Epithelial cell of prostate (primary cell): ENCODE results near the gene SRPRB.

Source experiments
- DNase-seq: peaks from one replicate; pipeline ENCODE4 v3.0.0-alpha.2; 2011; ENCODE audit warnings: low read depth, low spot score
- H3K27ac ChIP-seq: fragments of 450-650 bp; 2 replicates; pipeline ENCODE4 v1.5.1; 2017; ENCODE audit warnings: mild to moderate bottlenecking

The SRPRB gene

GRCh38 chr3:133838296-133838789 lies 32.7 kb downstream of the SRPRB start:
- DNase-seq = no peak
- no peak overlapping the region for H3K27ac ChIP-seq

DNA sequence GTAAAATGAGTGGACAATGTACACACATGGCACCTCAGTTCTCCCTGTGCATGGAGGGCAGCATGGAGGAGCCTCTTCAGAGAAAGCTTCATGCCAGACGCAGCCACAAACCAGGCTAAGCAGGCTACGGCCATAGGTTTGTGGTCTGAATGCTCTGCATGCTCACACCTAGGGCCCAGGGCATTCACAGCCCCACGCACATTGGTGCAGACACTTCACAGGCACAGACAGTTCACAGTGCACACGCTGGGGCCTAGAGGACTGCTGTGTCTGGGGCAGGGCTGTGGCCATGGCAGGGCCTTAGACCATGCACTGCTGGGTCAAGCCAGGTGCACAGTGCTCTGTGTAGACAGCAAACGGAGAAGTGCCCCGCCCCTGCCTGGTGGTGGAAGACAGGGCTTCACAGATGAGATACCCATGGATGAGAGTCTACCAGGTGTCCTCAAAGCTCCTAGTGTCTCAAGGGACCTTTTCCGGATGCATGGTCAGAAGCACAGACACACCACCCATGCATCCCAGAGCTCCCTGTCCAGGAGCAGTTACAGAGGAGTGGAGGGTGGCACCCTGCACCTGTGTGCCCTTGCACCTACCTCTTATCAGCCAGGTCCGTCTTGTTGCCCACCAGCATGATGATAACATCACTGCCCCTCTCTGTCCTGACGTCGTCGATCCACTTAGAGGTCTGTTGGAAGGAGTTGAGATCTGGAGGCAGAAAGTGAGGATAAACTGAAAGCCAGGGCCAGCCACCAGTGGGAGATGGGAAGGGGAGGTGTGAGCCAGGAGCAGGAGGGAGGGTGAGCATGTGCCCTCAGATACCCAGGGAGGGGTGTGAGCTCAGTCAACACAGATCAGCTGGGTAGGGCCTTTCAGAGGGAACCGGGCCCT lies 33.5 kb downstream of the SRPRB start:
- H3K27ac ChIP-seq = no peak overlapping the region
- no peak for DNase-seq

GRCh38 chr3:133840055-133840737 lies 34.6 kb downstream of the SRPRB start:
- no peak for DNase-seq
- no peak overlapping the region for H3K27ac ChIP-seq

DNA sequence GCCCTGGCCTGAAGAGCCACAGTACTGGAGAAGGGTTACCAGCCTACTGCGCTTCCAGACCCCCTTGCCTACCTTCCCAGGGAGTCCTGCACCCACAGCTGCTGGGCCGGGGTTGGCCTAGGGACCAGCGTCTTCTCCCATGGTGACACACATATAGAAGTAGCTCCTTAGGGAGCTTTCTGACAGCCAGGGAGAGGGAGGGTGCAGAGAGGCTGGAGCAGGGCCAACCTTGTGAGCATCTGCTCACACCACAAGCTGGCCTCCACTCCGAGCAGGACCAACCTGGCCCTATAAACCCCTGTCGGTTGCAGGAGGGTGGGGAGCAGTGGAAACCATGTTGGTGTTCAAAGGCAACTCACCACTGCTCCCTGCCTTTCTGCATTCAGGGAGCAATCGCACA lies 35.2 kb downstream of the SRPRB start:
- no peak overlapping the region for H3K27ac ChIP-seq
- DNase-seq = no peak

GRCh38 chr3:133841196-133841595 lies 35.6 kb downstream of the SRPRB start:
- no peak overlapping the region for H3K27ac ChIP-seq
- DNase-seq = no peak

DNA sequence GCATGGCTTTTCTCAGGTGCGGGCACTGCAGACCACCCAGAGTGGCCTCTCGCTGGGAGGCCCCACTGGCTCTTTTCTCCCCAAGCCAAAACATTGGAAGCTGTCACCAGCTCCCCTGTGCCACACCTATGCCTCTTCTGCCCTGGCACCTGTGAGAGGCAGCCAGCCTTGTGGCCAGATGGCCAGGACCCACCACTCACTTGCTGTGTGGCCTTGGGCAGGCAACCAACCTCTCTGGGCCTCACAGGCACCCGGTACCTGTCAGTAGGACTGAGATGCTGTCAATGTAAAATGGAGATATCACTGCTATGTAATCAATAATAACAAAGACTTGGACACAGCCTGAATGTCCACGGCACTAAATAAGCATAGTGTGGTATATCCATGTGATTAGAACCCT lies 36.5 kb downstream of the SRPRB start:
- no peak overlapping the region for H3K27ac ChIP-seq
- DNase-seq = no peak

DNA sequence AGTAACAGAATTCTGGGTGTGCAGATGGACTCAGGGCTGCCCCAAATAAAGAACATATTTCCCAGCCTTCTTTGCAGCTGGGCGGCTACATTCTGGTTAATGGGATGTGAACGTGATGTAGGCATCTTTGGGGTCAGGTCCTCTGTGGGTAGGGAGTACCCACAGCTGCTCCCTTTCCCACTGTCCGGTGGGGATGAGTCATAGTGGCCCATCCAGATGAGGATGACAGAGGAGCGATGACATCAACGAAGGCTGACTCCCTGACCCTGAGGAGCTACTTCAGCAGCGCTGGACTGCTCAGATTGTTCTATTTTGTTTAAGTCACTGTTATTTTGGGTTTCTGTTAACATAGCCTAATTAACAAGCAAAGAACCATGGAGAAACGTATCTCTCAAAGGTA lies 38.0 kb downstream of the SRPRB start:
- no peak for DNase-seq
- H3K27ac ChIP-seq = no peak overlapping the region

DNA sequence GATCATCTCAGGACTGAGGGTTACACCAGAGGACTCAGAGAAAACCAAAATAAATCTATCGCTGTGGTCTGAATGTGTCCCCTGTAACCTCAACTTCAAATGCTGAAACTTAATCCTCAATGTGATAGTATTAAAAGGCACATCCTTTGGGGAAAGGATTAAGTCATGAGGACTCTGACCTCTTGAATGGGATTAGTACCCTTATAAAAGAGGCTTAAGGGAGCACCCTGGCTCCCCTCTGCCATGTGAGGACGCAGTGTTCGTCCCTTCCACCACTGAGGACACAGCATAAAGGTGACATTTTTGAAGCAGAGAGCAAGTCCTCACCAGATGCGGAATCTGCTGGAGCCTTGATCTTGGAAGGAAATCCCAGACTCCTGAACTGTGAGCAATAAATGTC lies 39.5 kb downstream of the SRPRB start:
- H3K27ac ChIP-seq = no peak overlapping the region
- no peak for DNase-seq

GRCh38 chr3:133849346-133849745 lies 43.7 kb downstream of the SRPRB start:
- H3K27ac ChIP-seq = no peak overlapping the region
- no peak for DNase-seq

DNA sequence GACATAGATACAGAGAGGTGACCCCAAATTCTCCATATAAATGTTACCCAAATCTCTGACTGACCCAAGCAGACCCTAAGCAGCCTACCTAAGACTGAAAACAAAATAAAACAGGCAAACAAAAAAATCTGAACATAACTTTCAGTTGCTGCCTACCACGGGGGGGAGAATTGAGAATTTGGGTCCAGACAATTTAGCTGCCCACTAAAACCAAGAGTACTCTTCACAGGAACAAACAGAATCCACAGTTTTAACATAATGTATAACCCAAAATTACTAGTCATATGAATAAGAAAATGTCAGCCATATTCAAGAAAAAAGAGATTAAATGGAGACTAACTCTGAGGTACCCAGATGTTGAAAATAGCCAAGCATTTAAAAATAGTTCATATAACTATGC lies 44.4 kb downstream of the SRPRB start:
- no peak for DNase-seq
- no peak overlapping the region for H3K27ac ChIP-seq

GRCh38 chr3:133851266-133851906 lies 45.8 kb downstream of the SRPRB start:
- no peak for DNase-seq
- H3K27ac ChIP-seq = no peak overlapping the region

- no peak overlapping the region for H3K27ac ChIP-seq
- no peak for DNase-seq
Measured at GRCh38 chr3:133851931-133852330, 46.3 kb downstream of the SRPRB start.

DNA sequence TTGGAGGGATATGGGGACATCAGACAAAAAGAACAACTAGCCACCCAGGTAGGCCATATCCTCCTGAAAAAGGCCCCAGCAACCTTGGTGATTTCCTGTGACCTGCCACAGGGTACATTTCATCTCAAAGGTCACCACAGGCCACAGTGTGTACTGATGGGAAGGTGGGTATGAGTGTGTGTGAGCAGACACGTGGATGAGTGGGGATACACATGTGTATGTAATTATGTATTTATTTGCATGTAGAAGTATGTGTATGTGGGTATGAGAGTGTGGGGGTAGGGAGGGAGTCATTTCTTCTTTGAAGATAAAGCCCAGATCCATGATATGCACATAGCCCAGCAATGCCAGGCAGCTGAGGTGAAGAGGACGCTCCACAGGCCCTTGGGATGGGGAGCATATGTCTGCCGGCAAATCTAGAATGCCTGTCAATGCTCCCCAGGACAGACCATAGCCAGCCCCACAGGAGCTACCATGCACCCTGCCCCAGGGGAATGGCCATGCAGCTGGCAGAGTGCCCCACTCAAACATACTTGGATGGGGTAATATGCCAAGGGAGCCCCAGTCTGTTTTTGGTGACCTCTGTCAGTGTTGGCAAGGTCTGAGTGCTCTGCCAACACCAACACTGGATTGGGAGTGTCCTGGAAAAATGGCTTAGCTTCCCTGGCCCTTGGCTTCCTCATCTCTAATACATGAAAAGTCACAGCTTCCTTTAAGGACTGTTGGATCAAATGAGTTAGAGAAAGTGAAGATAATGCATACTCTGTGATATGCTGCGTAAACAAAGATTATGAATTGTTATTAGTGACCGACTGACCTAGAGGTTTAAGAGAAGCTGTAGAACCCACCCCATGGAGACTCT lies 47.7 kb downstream of the SRPRB start:
- no peak overlapping the region for H3K27ac ChIP-seq
- DNase-seq = no peak

- no peak for DNase-seq
- no peak overlapping the region for H3K27ac ChIP-seq
Measured at GRCh38 chr3:133853925-133854227, 48.3 kb downstream of the SRPRB start.

DNA sequence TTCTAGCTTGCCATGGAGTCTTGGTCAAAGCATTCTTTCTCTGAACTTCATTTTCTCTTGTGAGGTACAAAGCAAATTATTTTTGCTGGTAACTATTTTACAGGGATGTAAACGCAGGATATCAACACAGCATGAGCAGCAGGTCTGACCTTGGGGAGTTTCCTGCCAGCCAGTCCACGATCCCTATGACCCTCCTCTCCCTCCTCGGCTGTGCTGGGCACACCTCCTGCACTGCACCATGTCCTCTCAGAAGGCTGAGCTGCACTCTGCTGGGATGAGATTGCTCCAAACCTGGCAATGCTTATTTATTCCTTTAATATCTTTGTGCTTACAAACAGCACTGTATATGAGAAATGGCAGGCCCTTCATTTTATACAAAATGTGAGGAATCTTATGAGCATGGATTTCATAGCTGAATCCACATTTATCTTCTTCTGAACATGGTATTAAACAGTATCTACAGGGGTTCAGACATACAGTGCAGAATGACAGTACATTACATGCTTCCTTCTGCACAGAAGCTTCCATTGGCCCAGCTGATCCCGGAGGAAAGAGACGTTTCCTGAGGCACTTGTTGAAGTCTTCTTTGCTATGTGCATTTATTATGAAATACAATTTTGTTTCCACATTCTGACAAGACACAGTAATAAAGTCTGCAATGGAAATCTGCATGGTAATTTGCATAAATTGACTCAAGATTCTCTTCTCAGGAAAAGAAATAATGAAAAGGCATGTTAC lies 48.8 kb downstream of the SRPRB start:
- H3K27ac ChIP-seq = no peak overlapping the region

GRCh38 chr3:133855002-133855370 lies 49.4 kb downstream of the SRPRB start:
- no peak for DNase-seq
- no peak overlapping the region for H3K27ac ChIP-seq

More for the DNA sequence above, 48.8 kb downstream of the SRPRB start:
- DNase-seq = no peak

- H3K27ac ChIP-seq = no peak overlapping the region
- no peak for DNase-seq
Measured at GRCh38 chr3:133855772-133856171, 50.2 kb downstream of the SRPRB start.

DNA sequence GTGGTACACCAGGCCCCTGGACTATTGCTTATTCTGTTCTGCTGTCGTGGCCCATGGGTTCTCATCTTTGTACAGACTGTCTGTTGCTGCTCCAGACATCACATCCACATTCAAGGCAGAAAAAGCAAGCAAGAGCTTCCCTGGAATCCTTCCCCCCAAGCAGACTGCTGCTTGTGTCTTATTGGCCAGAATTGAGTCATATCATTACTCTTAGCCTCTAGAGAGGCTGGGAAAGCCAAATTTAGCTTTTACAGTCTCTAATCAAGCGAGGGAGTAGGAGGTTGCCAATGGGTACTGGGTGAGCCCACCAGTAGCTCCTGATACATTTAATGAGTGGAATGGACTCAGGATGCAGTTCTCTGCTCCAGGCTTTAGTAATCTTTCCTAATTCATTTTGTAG lies 50.7 kb downstream of the SRPRB start:
- no peak for DNase-seq
- no peak overlapping the region for H3K27ac ChIP-seq

DNA sequence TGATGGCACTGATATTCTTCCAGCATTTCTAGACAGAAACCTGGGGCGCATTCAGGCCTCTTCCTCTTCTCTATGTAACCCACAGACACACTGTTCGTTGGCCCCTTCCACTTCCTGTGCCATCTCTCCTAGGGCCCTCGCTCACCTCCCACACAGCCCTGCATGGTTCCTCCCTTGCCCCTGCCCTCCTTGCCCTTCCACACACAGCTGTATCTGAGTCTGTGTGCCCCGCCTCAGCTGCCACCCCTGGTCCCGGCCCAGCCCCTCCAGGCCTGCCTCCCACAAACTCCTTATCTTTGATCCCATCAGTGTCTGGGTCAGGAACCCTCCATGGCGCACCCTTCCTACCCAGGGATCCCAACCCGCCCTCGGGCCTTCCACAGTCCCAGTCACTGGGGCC lies 52.2 kb downstream of the SRPRB start:
- no peak for DNase-seq
- H3K27ac ChIP-seq = no peak overlapping the region
